ENCODE results near the gene NOP53. TPM values are rescaled to one million over a fixed set of nuclear protein-coding genes. Genes with fewer than 3 reads are reported as not detected.
A peak's percentile ranks its signal among the peaks of the same experiment; 100 is the strongest.

The NOP53 gene
- total and polyA plus RNA-seq, 2 of the 4 experiments (the other 2 are of a cell fraction), result 59.5 to 83.2 TPM

DNA sequence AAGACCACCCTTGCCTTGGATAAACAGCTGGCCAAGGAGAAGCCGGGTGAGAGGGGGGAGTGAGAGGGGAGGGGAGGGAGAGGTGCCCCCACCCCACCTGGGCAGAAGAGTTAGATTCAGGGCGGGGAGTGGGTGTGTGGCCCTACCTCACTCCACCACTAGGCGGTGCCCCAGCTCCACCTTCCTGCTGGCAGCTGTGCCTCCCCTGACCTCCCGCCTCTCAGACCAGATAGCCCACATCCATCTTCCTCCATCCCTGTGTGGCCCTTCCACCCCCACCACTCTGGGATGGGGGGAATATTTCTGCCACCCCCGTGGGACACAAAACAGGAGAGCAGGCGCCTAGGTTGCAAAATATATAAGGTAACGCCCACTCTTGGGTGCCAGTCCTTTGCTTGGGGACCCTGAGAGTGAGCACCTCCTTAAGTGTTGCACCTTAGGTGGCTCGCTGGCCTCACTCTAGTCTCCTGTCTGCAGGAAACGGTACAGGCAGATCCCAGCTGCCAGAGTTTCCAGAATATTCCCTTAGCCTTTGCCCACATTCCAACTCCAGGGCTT lies 45.9 kb upstream of the NOP53 start:
- DNase-seq, result peak; percentile 34
- H4K8ac ChIP-seq (ENCODE audit: low read depth in 2 of 2, low read length in 2 of 2), result no peak overlapping the region
- in situ Hi-C loops (cut with MboI; ENCODE audit: low sequenced_read_pairs) (no loop called here), intact Hi-C loops (cut with micrococcal nuclease) (loop anchor here (2.0 to 5.0 kb wide), 2 partner anchors 91 to 392 kb away; partner anchors contain the start of genes BICRA and C5AR1), dilution Hi-C loops (cut with HindIII; ENCODE audit: low sequenced_read_pairs, unreplicated experiment) (no loop called here)
- H4K20me1 ChIP-seq (ENCODE audit: insufficient read depth, low read length), result peaks cover 44% of the 10 kb centered on the region
- no peak overlapping the region for H4K5ac ChIP-seq (ENCODE audit: low read depth, low read length)
- CTCF ChIA-PET, result interaction anchor here (1.0 to 1.3 kb wide), 2 partner anchors 89 to 190 kb away, joined by 3 read pairs; no protein-coding TSS in a partner anchor
- H3K56ac ChIP-seq (ENCODE audit: extremely low read depth, insufficient read depth, low read length), result no peak overlapping the region
- peaks cover 47% of the 10 kb centered on the region for H3K36me3 ChIP-seq (ENCODE audit: control insufficient read depth, insufficient read depth, low read length)
- no peak overlapping the region for H3K4me3 ChIP-seq (ENCODE audit: insufficient read depth, low read depth, low read length)
- no peak overlapping the region for H3K9ac ChIP-seq (ENCODE audit: low read depth, low read length)
- no peak overlapping the region for H3K14ac ChIP-seq (replicated peaks; ENCODE audit: low read depth, low read length)
- no peak overlapping the region for H2AK9ac ChIP-seq (replicated peaks; ENCODE audit: low read depth, low read length, poor library complexity)
- WGBS, 2 experiments (ENCODE audit: extremely low coverage in 2 of 2, insufficient read length in 1 of 2), result 100% methylated on average over 1 of the region's 9 CpGs; no CpG with 5 or more reads in 1 of the 2 experiments
- H3K18ac ChIP-seq (ENCODE audit: low read depth, low read length), result no peak overlapping the region
- ATAC-seq (ENCODE audit: low read depth), result peak; percentile 27; the same call in 1 of the 2 replicates
- no peak overlapping the region for H2BK20ac ChIP-seq (ENCODE audit: low read depth, low read length)
- no peak overlapping the region for H3K4ac ChIP-seq (ENCODE audit: low read depth, low read length)
- peaks cover 5% of the 10 kb centered on the region for H3K4me1 ChIP-seq (ENCODE audit: control insufficient read depth, insufficient read depth, low read length)
- no peak overlapping the region for H2BK120ac ChIP-seq (ENCODE audit: low read depth, low read length)
- peaks cover 0 to 24% of the 10 kb centered on the region in 2 experiments; a peak in 2 of 4 replicates for H3K79me1 ChIP-seq (ENCODE audit: low read depth in 1 of 2, low read length in 2 of 2)
- H3K27me3 ChIP-seq (ENCODE audit: control insufficient read depth, insufficient read depth, low read length), result no peaks in the 10 kb centered on the region
- no peak overlapping the region for H2AFZ ChIP-seq (replicated peaks; ENCODE audit: low read length, poor library complexity)
- POLR2A ChIA-PET (ENCODE audit: unreplicated experiment), result no interaction called here
- no peak overlapping the region for H3K23ac ChIP-seq (ENCODE audit: low read depth, low read length)
- no peak overlapping the region for H3K4me2 ChIP-seq (ENCODE audit: low read depth, low read length)
- peaks cover 2% of the 10 kb centered on the region for H3K9me1 ChIP-seq (ENCODE audit: insufficient read depth, low read length)
- no peak overlapping the region for H2BK5ac ChIP-seq (ENCODE audit: low read depth, low read length, poor library complexity, severe bottlenecking)
- H3K9me3 ChIP-seq (ENCODE audit: control insufficient read depth, insufficient read depth, low read length), result no peaks in the 10 kb centered on the region
- TF ChIP-seq, protein P1, sequence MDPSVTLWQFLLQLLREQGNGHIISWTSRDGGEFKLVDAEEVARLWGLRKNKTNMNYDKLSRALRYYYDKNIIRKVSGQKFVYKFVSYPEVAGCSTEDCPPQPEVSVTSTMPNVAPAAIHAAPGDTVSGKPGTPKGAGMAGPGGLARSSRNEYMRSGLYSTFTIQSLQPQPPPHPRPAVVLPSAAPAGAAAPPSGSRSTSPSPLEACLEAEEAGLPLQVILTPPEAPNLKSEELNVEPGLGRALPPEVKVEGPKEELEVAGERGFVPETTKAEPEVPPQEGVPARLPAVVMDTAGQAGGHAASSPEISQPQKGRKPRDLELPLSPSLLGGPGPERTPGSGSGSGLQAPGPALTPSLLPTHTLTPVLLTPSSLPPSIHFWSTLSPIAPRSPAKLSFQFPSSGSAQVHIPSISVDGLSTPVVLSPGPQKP (IDR thresholded peaks at IDR 0.05; ENCODE audit: borderline replicate concordance, low read depth, low read length), result no peak
- TF ChIP-seq, protein P2, sequence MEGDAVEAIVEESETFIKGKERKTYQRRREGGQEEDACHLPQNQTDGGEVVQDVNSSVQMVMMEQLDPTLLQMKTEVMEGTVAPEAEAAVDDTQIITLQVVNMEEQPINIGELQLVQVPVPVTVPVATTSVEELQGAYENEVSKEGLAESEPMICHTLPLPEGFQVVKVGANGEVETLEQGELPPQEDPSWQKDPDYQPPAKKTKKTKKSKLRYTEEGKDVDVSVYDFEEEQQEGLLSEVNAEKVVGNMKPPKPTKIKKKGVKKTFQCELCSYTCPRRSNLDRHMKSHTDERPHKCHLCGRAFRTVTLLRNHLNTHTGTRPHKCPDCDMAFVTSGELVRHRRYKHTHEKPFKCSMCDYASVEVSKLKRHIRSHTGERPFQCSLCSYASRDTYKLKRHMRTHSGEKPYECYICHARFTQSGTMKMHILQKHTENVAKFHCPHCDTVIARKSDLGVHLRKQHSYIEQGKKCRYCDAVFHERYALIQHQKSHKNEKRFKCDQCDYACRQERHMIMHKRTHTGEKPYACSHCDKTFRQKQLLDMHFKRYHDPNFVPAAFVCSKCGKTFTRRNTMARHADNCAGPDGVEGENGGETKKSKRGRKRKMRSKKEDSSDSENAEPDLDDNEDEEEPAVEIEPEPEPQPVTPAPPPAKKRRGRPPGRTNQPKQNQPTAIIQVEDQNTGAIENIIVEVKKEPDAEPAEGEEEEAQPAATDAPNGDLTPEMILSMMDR (conservative IDR thresholded peaks at IDR 0.05; ENCODE audit: low read depth, low read length), result peak; percentile 71
- TF ChIP-seq MAFK (IDR thresholded peaks at IDR 0.05; ENCODE audit: low read depth, low read length), result no peak
- peak; percentile 56; the same call in 1 of the 2 replicates for TF ChIP-seq MAZ (IDR thresholded peaks at IDR 0.05; ENCODE audit: borderline replicate concordance, low read depth, low read length)
- no peak for TF ChIP-seq RCOR1 (IDR thresholded peaks at IDR 0.05; ENCODE audit: insufficient replicate concordance, low read length)
- TF ChIP-seq MXI1 (IDR thresholded peaks at IDR 0.05; ENCODE audit: borderline replicate concordance, low read depth, low read length), result no peak
- peak; percentile 75 for TF ChIP-seq RAD21 (IDR thresholded peaks at IDR 0.05; ENCODE audit: low read length)
- TF ChIP-seq, protein P3, sequence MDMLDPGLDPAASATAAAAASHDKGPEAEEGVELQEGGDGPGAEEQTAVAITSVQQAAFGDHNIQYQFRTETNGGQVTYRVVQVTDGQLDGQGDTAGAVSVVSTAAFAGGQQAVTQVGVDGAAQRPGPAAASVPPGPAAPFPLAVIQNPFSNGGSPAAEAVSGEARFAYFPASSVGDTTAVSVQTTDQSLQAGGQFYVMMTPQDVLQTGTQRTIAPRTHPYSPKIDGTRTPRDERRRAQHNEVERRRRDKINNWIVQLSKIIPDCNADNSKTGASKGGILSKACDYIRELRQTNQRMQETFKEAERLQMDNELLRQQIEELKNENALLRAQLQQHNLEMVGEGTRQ (IDR thresholded peaks at IDR 0.05; ENCODE audit: low read depth, low read length), result no peak
- TF ChIP-seq CEBPB (IDR thresholded peaks at IDR 0.05; ENCODE audit: low read depth, low read length), result no peak
- no peak for TF ChIP-seq FOS (IDR thresholded peaks at IDR 0.05; ENCODE audit: low read depth, low read length)
- no peak for TF ChIP-seq POLR2A (IDR thresholded peaks at IDR 0.05; ENCODE audit: low read depth, low read length)
- TF ChIP-seq SMC3 (IDR thresholded peaks at IDR 0.05; ENCODE audit: low read depth, low read length), result peak; percentile 48; the same call in 1 of the 2 replicates
- TF ChIP-seq BHLHE40 (IDR thresholded peaks at IDR 0.05; ENCODE audit: low read depth, low read length), result no peak
- no peak for TF ChIP-seq RFX5 (IDR thresholded peaks at IDR 0.05; ENCODE audit: low read depth, low read length)
- no peak for TF ChIP-seq CHD1 (IDR thresholded peaks at IDR 0.05; ENCODE audit: low read depth, low read length)
- TF ChIP-seq NFE2L2 (IDR thresholded peaks at IDR 0.05; ENCODE audit: low read depth, low read length), result no peak
- H3K27ac ChIP-seq (ENCODE audit: insufficient read depth, low read length), result no peak overlapping the region
- H2BK15ac ChIP-seq (ENCODE audit: low read depth, low read length), result no peak overlapping the region
- no peak overlapping the region for H2AK5ac ChIP-seq (ENCODE audit: low read depth, low read length)
- BruUV-seq (replicated peaks), result no TSS peak
- no peak overlapping the region for H4K91ac ChIP-seq (ENCODE audit: insufficient read depth, low read depth, low read length)

Data from IMR-90 (cell line).